Middle frontal gyrus (tissue), 1 donor: Measurements from ENCODE around the gene GTPBP3.

Experiments used
- DNase-seq: peaks from one replicate; pipeline ENCODE4 v3.0.0-alpha.2; 2015; ENCODE audit warnings: low spot score; ENCODE audit errors: extremely low spot score

Gene GTPBP3

GRCh38 chr19:17327654-17328516 lies 9.5 kb upstream of the GTPBP3 start:
- no peak for DNase-seq

- no peak for DNase-seq
Measured at GRCh38 chr19:17328517-17329365, 8.6 kb upstream of the GTPBP3 start.

GRCh38 chr19:17329366-17330261 lies 7.7 kb upstream of the GTPBP3 start:
- no peak for DNase-seq

GRCh38 chr19:17330262-17331044 lies 6.9 kb upstream of the GTPBP3 start:
- no peak for DNase-seq

- DNase-seq, result no peak
Measured at GRCh38 chr19:17331045-17331558, 6.3 kb upstream of the GTPBP3 start.

- no peak for DNase-seq
Measured at GRCh38 chr19:17332360-17332676, 5.0 kb upstream of the GTPBP3 start.

- no peak for DNase-seq
Measured at GRCh38 chr19:17332677-17333581, 4.4 kb upstream of the GTPBP3 start.

- DNase-seq, result no peak
Measured at GRCh38 chr19:17333611-17334413, 3.5 kb upstream of the GTPBP3 start.

GRCh38 chr19:17334414-17335409 lies 2.6 kb upstream of the GTPBP3 start, which contains the start of gene ANO8:
ANO8 (minus strand) TSS chr19:17334855; CDS start chr19:17334670, 185 bp downstream.
- DNase-seq, result peak; percentile 89

GRCh38 chr19:17335575-17335974 lies 1.8 kb upstream of the GTPBP3 start:
- DNase-seq, result no peak

- no peak for DNase-seq
Measured at GRCh38 chr19:17337675-17338432, 501 bp downstream of the GTPBP3 start.

GRCh38 chr19:17338433-17339078 lies 1.2 kb downstream of the GTPBP3 start:
- no peak for DNase-seq

- no peak for DNase-seq
Measured at GRCh38 chr19:17339088-17339741, 1.9 kb downstream of the GTPBP3 start.

- no peak for DNase-seq
Measured at GRCh38 chr19:17340302-17340870, 3.0 kb downstream of the GTPBP3 start.

GRCh38 chr19:17340871-17341357 lies 3.6 kb downstream of the GTPBP3 start:
- no peak for DNase-seq
